Sigmoid colon (tissue), 7 donors: ENCODE results near the gene TENT5A. TPM values are rescaled to one million over a fixed set of nuclear protein-coding genes. Genes with fewer than 3 reads are reported as not detected.

Experiments
- DNase-seq: peaks from one replicate; pipeline ENCODE4 v3.0.0-alpha.2; 2019
- H3K27ac ChIP-seq, 4 donors: fragments of 200-600 bp; sonication (generic); one replicate each; pipeline ENCODE4 v1.5.1; 2016 to 2019; ENCODE audit warnings: mild to moderate bottlenecking in 1 of 4
- H3K27me3 ChIP-seq, 3 donors: fragments of 200-600 bp; sonication (generic); one replicate each; pipeline ENCODE4 v1.5.1; 2019; ENCODE audit warnings: mild to moderate bottlenecking in 1 of 3
- H3K36me3 ChIP-seq, 4 donors: fragments of 200-600 bp; sonication (generic); one replicate each; pipeline ENCODE4 v1.5.1; 2016 to 2019
- H3K4me1 ChIP-seq, 4 donors: fragments of 200-600 bp; sonication (generic); one replicate each; pipeline ENCODE4 v1.5.1; 2017 to 2019
- H3K4me3 ChIP-seq, 4 donors: fragments of 200-600 bp; sonication (generic); one replicate each; pipeline ENCODE4 v1.5.1; 2017 to 2019; ENCODE audit warnings: mild to moderate bottlenecking in 2 of 4, moderate library complexity in 1 of 4
- H3K9me3 ChIP-seq, 4 donors: fragments of 200-600 bp in 3 of 4; sonication (generic) in 3 of 4; one replicate each; pipeline versions ENCODE4 v1.5.1 to v1.6.1; 2013 to 2019
- EP300 ChIP-seq, 4 donors: sonication (generic); formaldehyde crosslinking; IDR thresholded peaks; one replicate each; pipeline ENCODE4 v1.6.1; 2017; ENCODE audit warnings: antibody characterized with exemption in 4 of 4
- POLR2A ChIP-seq, 2 donors: fragments of 450-650 bp; IDR thresholded peaks; one replicate each; pipeline ENCODE4 v1.6.1; 2016; ENCODE audit warnings: antibody characterized with exemption in 2 of 2, mild to moderate bottlenecking in 2 of 2, moderate library complexity in 2 of 2
- POLR2AphosphoS5 ChIP-seq, 4 donors: sonication (generic); formaldehyde crosslinking; IDR thresholded peaks; one replicate each; pipeline ENCODE4 v1.6.1; 2017; ENCODE audit warnings: antibody characterized with exemption in 4 of 4
- WGBS, 2 donors: extraction: QIAGEN DNeasy Blood & Tissue Kit; methylation state at CpG; one replicate each; pipeline ENCODE4 v1.1.7; 2013; 5-methylcytosine and 5-hydroxymethylcytosine counted together
- intact Hi-C: fragments of 100-400 bp; cut with DNase I; formaldehyde crosslinking; loops from one replicate; pipeline ENCODE4 v1.15.1; 2023
- polyA plus RNA-seq, 3 donors: library from polyadenylated mRNA; stranded (reverse); fragments of 200-250 nt; gene quantifications; one replicate each; pipeline ENCODE4 v1.2.3, GENCODE V29; 2013
- total RNA-seq, 4 donors: library from RNA; depleted of rRNA; stranded (reverse); fragments of >200 nt; gene quantifications; one replicate each; pipeline ENCODE4 v1.1.0, GENCODE V29; 2016
- TF ChIP-seq, protein P1 (sequence below), 4 experiments: fragments of 450-650 bp in 3 of 4; fragments of 200-600 bp in 1 of 4; IDR thresholded peaks; one replicate each; pipeline ENCODE4 v1.5.1; 2016 to 2019; ENCODE audit warnings: antibody characterized with exemption in 4 of 4, mild to moderate bottlenecking in 3 of 4, moderate library complexity in 2 of 4
- donor health status: healthy with polysubstance abuse.
- donor health status: Bipolar disorder and iron deficiency.
- donor health status: healthy.

Gene TENT5A
- total and polyA plus RNA-seq, 7 donors = 7.5 to 29.3 (median 18.3) TPM

DNA sequence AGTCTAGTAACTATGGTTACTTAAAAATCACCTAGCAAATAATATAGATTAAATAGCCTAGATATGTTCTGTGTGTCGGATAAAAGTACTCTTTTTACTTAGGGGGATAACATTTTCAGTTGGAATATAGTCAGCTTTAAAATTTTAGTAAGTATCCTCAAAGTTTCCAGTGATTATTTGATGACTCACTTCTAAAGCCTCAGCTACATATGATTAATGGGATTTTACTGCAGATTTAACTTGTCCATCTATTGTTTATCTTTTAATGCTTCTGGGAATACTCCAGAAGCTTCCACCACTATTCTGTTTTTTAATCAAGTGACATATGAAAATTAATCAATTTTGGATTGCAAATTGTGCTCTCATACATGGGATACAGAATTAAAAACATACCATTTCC is 8.7 kb upstream of the TENT5A start:
- Histone ChIP-seq H3K27me3 (no peaks in the 10 kb centered on the region), H3K4me3 (no peak overlapping the region), H3K36me3 (no peaks in the 10 kb centered on the region), H3K9me3 (no peaks in the 10 kb centered on the region), H3K27ac (no peak overlapping the region), H3K4me1 (peaks cover 0 to 14% (median 2%) of the 10 kb centered on the region in 4 donors)
- no peak for DNase-seq
- intact Hi-C loops = no loop called here
- TF ChIP-seq EP300 (IDR thresholded peaks at IDR 0.05) (no peak), POLR2AphosphoS5 (IDR thresholded peaks at IDR 0.05) (no peak), POLR2A (IDR thresholded peaks at IDR 0.05) (no peak)
- TF ChIP-seq, protein P1, sequence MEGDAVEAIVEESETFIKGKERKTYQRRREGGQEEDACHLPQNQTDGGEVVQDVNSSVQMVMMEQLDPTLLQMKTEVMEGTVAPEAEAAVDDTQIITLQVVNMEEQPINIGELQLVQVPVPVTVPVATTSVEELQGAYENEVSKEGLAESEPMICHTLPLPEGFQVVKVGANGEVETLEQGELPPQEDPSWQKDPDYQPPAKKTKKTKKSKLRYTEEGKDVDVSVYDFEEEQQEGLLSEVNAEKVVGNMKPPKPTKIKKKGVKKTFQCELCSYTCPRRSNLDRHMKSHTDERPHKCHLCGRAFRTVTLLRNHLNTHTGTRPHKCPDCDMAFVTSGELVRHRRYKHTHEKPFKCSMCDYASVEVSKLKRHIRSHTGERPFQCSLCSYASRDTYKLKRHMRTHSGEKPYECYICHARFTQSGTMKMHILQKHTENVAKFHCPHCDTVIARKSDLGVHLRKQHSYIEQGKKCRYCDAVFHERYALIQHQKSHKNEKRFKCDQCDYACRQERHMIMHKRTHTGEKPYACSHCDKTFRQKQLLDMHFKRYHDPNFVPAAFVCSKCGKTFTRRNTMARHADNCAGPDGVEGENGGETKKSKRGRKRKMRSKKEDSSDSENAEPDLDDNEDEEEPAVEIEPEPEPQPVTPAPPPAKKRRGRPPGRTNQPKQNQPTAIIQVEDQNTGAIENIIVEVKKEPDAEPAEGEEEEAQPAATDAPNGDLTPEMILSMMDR (IDR thresholded peaks at IDR 0.05) = no peak
- 80 to 89% methylated on average over 1 of the region's 1 CpG for WGBS, 2 donors

DNA sequence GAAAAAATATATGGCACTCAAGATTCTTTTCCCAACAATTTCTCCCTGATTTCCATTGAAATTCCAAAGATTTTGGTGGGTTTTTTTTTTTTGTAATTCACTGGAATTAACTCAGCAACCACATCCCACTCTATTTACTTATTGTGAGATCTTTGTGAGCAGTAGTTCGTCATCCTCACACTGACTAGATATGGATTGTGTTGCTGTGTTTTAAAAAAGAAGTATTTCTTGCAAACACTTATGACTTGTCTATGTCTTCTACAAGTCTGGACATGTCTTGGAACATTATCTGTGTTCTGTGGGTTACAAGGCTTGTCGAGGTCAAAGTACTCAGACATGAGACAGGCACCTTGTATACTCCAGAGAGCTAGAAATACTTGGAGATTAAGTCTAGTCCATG is 7.3 kb upstream of the TENT5A start:
- no peaks in the 10 kb centered on the region for H3K27me3 ChIP-seq
- H3K36me3 ChIP-seq = no peaks in the 10 kb centered on the region
- intact Hi-C loops = loop anchor here (10.0 kb wide), 4 partner anchors 285 to 1415 kb away; no protein-coding TSS in a partner anchor
- H3K4me3 ChIP-seq = no peak overlapping the region
- 51 to 84% methylated on average over 2 of the region's 2 CpGs for WGBS, 2 donors
- TF ChIP-seq, protein P1 (IDR thresholded peaks at IDR 0.05) = no peak
- TF ChIP-seq POLR2AphosphoS5 (IDR thresholded peaks at IDR 0.05) = no peak
- no peak for TF ChIP-seq EP300 (IDR thresholded peaks at IDR 0.05)
- no peak for TF ChIP-seq POLR2A (IDR thresholded peaks at IDR 0.05)
- H3K4me1 ChIP-seq = peaks cover 0 to 14% (median 2%) of the 10 kb centered on the region in 4 donors
- no peak overlapping the region for H3K27ac ChIP-seq
- DNase-seq = no peak
- no peaks in the 10 kb centered on the region for H3K9me3 ChIP-seq

DNA sequence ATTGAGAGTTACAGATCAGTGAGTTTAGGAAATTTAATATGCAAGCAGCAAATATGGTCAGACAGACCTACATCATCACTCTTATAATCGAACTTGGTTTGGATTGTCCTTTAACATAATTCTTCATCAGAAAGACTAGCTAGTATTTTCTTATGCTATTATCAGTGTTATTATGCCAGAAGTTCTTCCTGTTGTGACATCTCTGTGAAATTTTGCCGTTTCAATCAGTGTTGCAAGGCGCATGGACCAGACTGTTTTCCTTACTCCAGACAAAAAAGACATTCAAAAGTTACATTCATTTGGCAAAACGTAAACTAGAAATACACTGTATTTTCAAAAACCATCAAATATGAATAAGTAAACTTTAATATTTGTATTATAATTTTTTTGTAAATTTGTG is 5.7 kb upstream of the TENT5A start:
- H3K4me1 ChIP-seq = peaks cover 0 to 18% (median 4%) of the 10 kb centered on the region in 4 donors
- intact Hi-C loops = loop anchor here (10.0 kb wide), 4 partner anchors 287 to 1413 kb away; no protein-coding TSS in a partner anchor
- H3K4me3 ChIP-seq = no peak overlapping the region
- H3K27ac ChIP-seq = no peak overlapping the region
- no peaks in the 10 kb centered on the region for H3K9me3 ChIP-seq
- no peaks in the 10 kb centered on the region for H3K27me3 ChIP-seq
- no peaks in the 10 kb centered on the region for H3K36me3 ChIP-seq
- TF ChIP-seq EP300 (IDR thresholded peaks at IDR 0.05) (no peak), POLR2AphosphoS5 (IDR thresholded peaks at IDR 0.05) (no peak), POLR2A (IDR thresholded peaks at IDR 0.05) (no peak)
- TF ChIP-seq, protein P1 (IDR thresholded peaks at IDR 0.05) = no peak
- no peak for DNase-seq
- WGBS, 2 donors = 85 to 90% methylated on average over 4 of the region's 4 CpGs

DNA sequence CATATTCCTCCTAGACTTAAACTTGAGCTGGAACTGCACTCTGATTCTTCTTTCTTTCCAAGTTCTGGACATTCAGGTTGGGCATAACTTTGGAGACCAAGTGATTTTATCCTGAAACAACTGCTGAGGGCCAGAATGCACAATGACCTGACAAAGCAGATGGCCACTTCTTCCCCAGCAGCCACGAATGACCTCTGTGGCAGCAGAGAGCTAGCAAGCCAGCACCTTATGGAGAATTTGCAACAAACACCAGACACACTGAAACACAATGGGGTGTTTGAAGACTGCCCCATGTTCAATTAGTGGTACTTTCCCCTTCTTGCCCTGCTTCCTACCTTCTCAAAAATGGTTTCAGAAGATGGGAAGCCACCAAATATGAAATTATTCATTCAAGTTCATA is 4.2 kb upstream of the TENT5A start:
- Histone ChIP-seq H3K27ac (no peak overlapping the region), H3K4me1 (peaks cover 0 to 6% (median 2%) of the 10 kb centered on the region in 4 donors), H3K4me3 (no peak overlapping the region), H3K9me3 (no peaks in the 10 kb centered on the region), H3K36me3 (no peaks in the 10 kb centered on the region), H3K27me3 (no peaks in the 10 kb centered on the region)
- DNase-seq = no peak
- intact Hi-C loops = loop anchor here (10.0 kb wide), 4 partner anchors 288 to 1412 kb away; no protein-coding TSS in a partner anchor
- WGBS, 2 donors = 64 to 74% methylated on average over 1 of the region's 1 CpG
- TF ChIP-seq POLR2A (IDR thresholded peaks at IDR 0.05) = no peak
- no peak for TF ChIP-seq POLR2AphosphoS5 (IDR thresholded peaks at IDR 0.05)
- TF ChIP-seq, protein P1 (IDR thresholded peaks at IDR 0.05) = no peak
- TF ChIP-seq EP300 (IDR thresholded peaks at IDR 0.05) = no peak

DNA sequence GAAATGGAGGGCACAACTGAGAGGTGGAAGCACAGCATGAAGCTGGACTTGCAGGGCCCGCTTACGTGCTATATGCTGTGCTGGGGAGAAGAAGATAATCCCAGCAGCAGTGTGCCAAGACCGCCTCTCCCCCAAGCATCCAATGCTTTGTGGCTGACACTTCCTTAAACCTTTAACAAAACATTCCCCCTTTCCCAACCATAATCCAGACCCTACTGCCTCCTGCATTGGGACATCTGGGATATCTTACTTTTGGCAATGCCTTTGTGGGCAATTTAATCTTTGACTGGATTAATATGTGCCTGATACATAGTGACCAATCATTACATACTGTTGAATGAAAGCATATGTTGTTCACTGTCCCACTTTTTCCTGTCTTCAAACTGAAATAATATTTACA is 3.1 kb upstream of the TENT5A start:
- Histone ChIP-seq H3K27ac (no peak overlapping the region), H3K4me1 (peaks cover 0 to 6% (median 2%) of the 10 kb centered on the region in 4 donors), H3K9me3 (no peaks in the 10 kb centered on the region), H3K4me3 (no peak overlapping the region), H3K36me3 (no peaks in the 10 kb centered on the region), H3K27me3 (no peaks in the 10 kb centered on the region)
- intact Hi-C loops = loop anchor here (2.0 to 10.0 kb wide), 5 partner anchors 289 to 1411 kb away; no protein-coding TSS in a partner anchor
- WGBS, 2 donors = 80 to 95% methylated on average over 3 of the region's 3 CpGs
- DNase-seq = no peak
- TF ChIP-seq EP300 (IDR thresholded peaks at IDR 0.05) (no peak), POLR2A (IDR thresholded peaks at IDR 0.05) (no peak), POLR2AphosphoS5 (IDR thresholded peaks at IDR 0.05) (no peak)
- TF ChIP-seq, protein P1 (IDR thresholded peaks at IDR 0.05) = no peak
